AG20443 (cell line): Measurements from ENCODE around the gene MYH9.

Experiments
- DNase-seq: peaks from one replicate; pipeline ENCODE4 v3.0.0; 2012; ENCODE audit warnings: low spot score, mixed read lengths

Gene MYH9

DNA sequence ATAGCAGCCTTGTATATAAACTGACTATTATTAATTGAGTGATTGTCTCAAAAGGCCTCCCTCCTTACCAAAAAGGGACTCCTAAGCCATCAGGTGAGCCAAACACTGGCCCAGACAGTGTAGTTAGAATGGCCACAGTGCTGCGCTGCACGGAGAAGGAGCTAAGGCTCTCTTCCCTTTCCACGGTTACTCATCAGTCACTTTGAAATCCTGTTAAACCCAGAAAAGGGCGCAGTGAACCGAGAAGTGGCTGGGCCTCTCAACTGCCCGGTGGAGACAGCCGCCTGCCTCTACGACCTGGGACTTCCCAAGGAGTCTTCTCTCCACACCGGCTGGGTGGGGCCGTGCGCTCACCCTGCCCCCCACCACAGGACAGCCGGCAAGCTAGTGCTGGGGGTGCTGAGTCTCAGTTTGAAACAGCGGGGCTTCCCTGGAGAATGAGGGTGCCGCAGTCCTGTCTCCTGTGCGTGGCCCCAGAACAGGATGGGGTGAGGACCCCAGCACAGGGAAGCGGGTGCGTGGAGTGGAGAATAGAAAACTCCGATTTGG is 1.3 kb downstream of the MYH9 start:
- DNase-seq, result no peak

- no peak for DNase-seq
Observed at GRCh38 chr22:36385491-36386350, 2.0 kb downstream of the MYH9 start.

GRCh38 chr22:36384766-36385481 is 2.8 kb downstream of the MYH9 start:
- peak; percentile 47 for DNase-seq

DNA sequence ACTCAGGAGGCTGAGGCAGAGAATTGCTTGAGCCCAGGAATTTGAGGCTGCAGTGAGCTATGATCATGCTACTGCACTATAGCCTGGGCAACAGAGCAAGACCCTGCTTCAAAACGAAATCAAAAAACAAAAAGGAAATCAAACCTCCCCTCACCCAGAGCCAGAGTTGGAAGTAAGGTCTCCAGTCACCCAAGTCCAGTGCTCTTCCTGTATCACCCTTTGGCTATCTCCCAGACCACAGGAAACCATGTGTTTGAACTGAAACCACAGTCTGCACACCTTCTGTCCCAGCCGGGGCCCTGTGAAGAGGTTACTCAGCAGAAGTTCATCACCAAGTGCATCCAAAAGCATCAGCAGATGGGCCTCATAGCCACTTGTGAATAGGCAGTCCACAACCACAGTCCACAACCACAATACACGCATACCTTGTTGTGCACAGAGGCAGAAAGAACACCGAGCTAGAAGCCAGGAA is 4.6 kb downstream of the MYH9 start:
- no peak for DNase-seq

- DNase-seq, result no peak
Observed at GRCh38 chr22:36381513-36382128, 6.1 kb downstream of the MYH9 start.

DNA sequence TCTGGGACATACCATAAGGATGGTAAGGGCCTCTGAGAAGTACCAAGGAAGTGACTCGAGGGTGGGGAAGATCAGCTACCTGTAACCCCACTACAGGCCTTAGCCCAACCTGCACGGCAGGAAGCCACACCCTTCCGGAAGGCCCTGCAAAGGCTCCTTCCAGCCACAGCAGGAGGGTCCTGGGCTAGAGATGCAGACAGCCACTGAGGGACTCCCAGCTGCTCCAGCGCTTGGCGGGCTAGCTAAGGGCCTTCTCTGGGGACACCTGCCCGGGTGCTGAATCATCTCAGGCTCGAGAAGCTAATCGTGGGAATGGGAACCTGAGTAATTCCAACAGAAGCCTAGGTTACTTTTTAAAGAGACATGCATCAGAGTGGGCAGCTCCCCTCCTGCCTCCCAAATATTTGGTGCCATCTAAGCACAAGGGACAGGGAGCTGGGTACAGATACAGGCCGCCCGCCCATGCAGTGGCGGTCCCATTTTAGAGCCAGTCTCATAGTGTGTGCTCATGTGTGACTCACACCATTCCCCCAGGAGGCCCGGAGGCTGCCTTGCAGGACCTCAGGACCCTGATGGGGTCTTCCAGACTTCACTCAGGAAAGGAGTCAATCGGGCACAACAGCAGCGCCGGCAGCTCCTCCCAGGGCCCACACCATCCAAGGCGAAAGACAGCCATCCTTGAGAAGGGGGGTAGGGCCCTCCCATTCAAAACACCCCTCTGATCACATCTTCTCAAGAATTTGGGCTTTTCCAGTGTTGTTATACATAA is 8.0 kb downstream of the MYH9 start:
- DNase-seq, result no peak

DNA sequence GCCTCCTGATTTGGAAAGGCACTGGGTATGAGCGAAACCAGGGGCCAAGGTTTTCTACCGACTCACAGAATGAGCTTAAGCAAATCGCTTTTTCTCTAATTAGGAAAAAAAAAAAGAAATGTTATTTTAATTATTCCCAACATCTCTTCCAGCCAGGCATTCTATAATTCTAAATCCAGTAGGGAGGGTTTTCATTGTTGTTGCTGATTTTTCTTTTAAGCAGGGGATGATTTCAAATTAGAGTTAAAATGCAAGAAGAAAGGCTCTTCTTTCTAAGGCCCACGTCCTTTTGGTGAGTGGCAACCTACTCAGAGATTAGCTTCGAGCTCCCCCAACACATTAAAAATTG is 8.9 kb downstream of the MYH9 start:
- DNase-seq, result no peak

GRCh38 chr22:36378080-36378868 is 9.5 kb downstream of the MYH9 start:
- no peak for DNase-seq

GRCh38 chr22:36377022-36377631 is 10.6 kb downstream of the MYH9 start:
- DNase-seq, result no peak

DNA sequence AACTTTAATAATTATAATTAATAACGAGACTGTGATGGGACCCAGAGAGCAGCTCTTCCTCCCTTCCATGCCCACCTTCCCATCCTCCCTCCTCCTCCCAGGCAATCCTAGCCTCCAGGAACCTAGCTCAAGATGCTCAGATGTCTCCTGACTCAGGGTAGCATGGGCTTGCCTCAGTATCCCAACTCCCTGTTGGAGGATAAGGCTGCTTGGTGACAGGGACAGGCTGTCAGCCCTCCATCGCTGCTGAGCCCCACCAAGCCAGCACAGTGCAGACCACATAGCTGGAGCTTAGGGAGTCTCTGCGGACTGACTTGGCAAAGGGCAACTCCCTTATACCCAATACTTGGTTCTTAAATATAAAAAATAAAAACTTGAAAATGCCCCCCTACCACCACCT is 11.5 kb downstream of the MYH9 start:
- no peak for DNase-seq

DNA sequence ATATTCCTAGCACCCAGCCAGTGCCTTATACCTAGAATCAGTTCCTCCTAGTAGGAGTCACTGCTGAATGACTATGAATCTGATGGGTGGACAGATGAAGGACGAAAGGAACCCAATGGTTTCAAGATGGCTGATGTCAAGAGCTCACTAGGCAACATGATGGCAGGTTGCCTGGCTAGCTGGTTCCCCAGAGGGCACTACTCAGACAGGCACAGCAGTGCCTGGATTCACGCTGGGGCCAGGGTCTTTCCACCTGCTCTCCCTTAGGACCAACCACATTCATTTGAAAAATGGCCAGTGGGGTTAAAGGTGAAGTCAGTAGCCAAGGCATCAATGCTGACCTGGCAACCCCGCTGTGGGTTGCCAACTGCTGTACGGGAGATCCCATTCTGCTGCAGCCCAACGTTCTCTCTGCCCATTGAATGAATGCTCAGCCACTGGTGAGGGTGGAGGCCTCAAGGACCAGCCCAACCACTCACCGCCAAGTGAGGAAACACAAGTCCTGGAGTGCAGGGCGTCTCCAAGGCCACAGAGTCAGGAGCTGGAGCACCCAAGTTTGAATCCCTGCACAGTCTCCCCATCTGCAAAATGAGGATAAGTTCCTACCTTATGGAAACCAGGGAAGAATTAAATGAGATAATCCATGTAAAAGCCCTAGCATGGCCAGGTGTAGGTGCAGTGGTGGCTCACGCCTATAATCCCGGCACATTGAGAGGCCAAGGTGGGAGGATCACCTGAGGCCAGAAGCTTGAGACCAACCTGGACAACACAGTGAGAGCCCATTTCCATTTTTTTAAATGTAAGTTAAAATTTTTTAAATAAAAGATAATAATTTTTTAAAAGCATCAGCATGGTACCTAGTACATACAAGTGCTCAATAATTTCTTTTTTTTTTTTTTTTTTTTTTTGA is 12.4 kb downstream of the MYH9 start:
- no peak for DNase-seq

GRCh38 chr22:36374603-36375024 is 13.2 kb downstream of the MYH9 start:
- DNase-seq, result no peak

DNA sequence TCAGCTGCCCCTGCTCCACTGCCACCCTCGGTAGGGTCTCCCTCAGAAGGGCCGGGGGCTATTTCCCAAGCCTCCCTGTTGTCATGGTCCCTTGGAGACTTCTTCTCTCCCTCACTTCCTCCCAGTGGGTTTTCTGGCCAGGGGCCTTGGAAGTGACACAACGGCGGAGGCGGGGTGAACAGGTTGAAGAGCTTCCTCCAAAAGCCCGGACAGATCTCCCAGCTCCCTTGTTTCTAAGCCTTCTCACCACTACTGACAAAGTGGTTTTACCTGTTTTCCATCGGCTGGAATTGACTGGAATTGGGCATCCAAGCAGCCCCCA is 14.5 kb downstream of the MYH9 start:
- DNase-seq, result no peak

DNA sequence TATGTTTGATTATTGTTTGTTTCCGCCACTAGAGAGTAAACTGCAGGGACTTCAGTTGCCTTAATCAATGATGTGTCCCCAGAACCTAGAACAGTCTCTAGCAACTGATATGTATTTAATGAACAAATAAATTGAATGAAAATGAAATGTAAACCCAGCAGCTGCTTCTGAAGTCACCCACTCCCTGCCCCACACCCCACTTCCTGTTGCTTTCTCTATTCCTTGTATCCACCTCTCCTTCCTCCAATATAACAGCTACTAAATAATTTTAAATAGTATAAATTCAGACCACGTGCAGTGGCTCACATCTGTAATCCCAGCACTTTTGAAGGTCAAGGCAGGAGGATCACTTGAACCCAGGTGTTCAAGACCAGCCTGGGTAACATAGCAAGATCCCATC is 15.8 kb downstream of the MYH9 start:
- no peak for DNase-seq

GRCh38 chr22:36369922-36370791 is 17.6 kb downstream of the MYH9 start:
- DNase-seq, result peak; percentile 54

- DNase-seq, result no peak
Observed at GRCh38 chr22:36369004-36369921, 18.5 kb downstream of the MYH9 start.

- DNase-seq, result peak; percentile 85
Observed at GRCh38 chr22:36368359-36368983, 19.3 kb downstream of the MYH9 start.
